PC-3 (cell line): ENCODE measurements around the gene GABBR2. TPM values are rescaled to one million over a fixed set of nuclear protein-coding genes. Genes with fewer than 3 reads are reported as not detected.

Source experiments
- ATAC-seq: fragments of 200-7000 bp; cut with Tn5 transposase; 2 replicates; pipeline ENCODE4 v1.9.1; 2020; ENCODE audit warnings: mild to moderate bottlenecking, moderate library complexity
- BruUV-seq: library from RNA; stranded (reverse); fragments of 400-500 nt; replicated peaks from 2 replicates; lab custom pipeline; 2021; lab: Mats Ljungman, UMichigan
- CTCF ChIA-PET: fragments of 300-600 bp; sonication (Branson Sonifier 250); formaldehyde crosslinking; loops from one replicate; lab custom pipeline; 2022; ENCODE audit warnings: antibody characterized with exemption; lab: Charles Lee
- POLR2A ChIA-PET: fragments of 300-600 bp; sonication (Branson Sonifier 250); formaldehyde crosslinking; loops from one replicate; lab custom pipeline; 2022; ENCODE audit warnings: antibody characterized with exemption; ENCODE audit not compliant: unreplicated experiment; lab: Charles Lee
- DNase-seq: peaks from one replicate; pipeline ENCODE4 v3.0.0-alpha.2; 2015
- H2AFZ ChIP-seq: fragments of 300-600 bp; sonication (generic); 2 replicates; pipeline ENCODE4 v1.6.0; 2016; ENCODE audit warnings: antibody characterized with exemption, low read length
- H3F3A ChIP-seq: fragments of 300-600 bp; sonication (generic); one replicate; pipeline ENCODE4 v1.6.0; 2017; ENCODE audit warnings: antibody characterized with exemption, low read length, control low read depth, mild to moderate bottlenecking; ENCODE audit not compliant: unreplicated experiment
- H3K27ac ChIP-seq: fragments of 300-600 bp; sonication (generic); 2 replicates; pipeline ENCODE4 v1.5.1; 2016; ENCODE audit warnings: mild to moderate bottlenecking, low read length
- H3K27me3 ChIP-seq: fragments of 300-600 bp; sonication (generic); 2 replicates; pipeline ENCODE4 v1.6.1; 2016; ENCODE audit warnings: low read length, mixed read lengths
- H3K36me3 ChIP-seq: fragments of 300-600 bp; sonication (generic); 2 replicates; pipeline ENCODE4 v1.6.1; 2016; ENCODE audit warnings: low read depth, mixed run types, low read length, mixed read lengths
- H3K4me1 ChIP-seq: fragments of 300-600 bp; sonication (generic); 2 replicates; pipeline ENCODE4 v1.5.1; 2016; ENCODE audit warnings: low read length; ENCODE audit not compliant: insufficient read depth
- H3K4me2 ChIP-seq: fragments of 300-600 bp; sonication (generic); 2 replicates; pipeline ENCODE4 v1.6.0; 2016; ENCODE audit warnings: low read length
- H3K4me3 ChIP-seq: fragments of 300-600 bp; sonication (generic); 2 replicates; pipeline ENCODE4 v1.5.1; 2016; ENCODE audit warnings: mild to moderate bottlenecking, low read length, mixed read lengths
- H3K79me2 ChIP-seq: fragments of 300-600 bp; sonication (generic); 2 replicates; pipeline ENCODE4 v1.6.1; 2017; ENCODE audit warnings: low read length, mixed read lengths
- H3K9ac ChIP-seq: fragments of 300-600 bp; sonication (generic); 2 replicates; pipeline ENCODE4 v1.6.0; 2016; ENCODE audit warnings: mild to moderate bottlenecking, low read length
- H3K9me2 ChIP-seq: fragments of 300-600 bp; sonication (generic); replicated peaks from 2 replicates; pipeline ENCODE4 v1.6.1; 2016; ENCODE audit warnings: mixed run types, low read length, mixed read lengths
- H3K9me3 ChIP-seq: fragments of 300-600 bp; sonication (generic); 2 replicates; pipeline ENCODE4 v1.6.1; 2016; ENCODE audit warnings: low read length, mixed read lengths
- H4K20me1 ChIP-seq: fragments of 300-600 bp; sonication (generic); 2 replicates; pipeline ENCODE4 v1.6.1; 2016; ENCODE audit warnings: low read length, mixed read lengths
- CTCF ChIP-seq: fragments of 300-600 bp; sonication (generic); conservative IDR thresholded peaks from 2 replicates; pipeline ENCODE4 v1.5.1; 2017; ENCODE audit warnings: antibody characterized with exemption, low read depth, mild to moderate bottlenecking, low read length
- EZH2 ChIP-seq: fragments of 300-600 bp; sonication (generic); IDR thresholded peaks from one replicate; pipeline ENCODE4 v1.6.1; 2017; ENCODE audit warnings: antibody characterized with exemption, mild to moderate bottlenecking, low read length; ENCODE audit not compliant: unreplicated experiment
- EZH2phosphoT487 ChIP-seq: fragments of 300-600 bp; sonication (generic); IDR thresholded peaks from 2 replicates; pipeline ENCODE4 v1.6.1; 2018; ENCODE audit warnings: mild to moderate bottlenecking, antibody characterized with exemption, low read length, borderline replicate concordance
- intact Hi-C: fragments of 100-400 bp; cut with micrococcal nuclease; formaldehyde crosslinking; loops from 2 replicates; pipeline ENCODE4 v1.9.0; 2023
- total RNA-seq: library from RNA; depleted of rRNA; stranded (reverse); fragments of >200 nt; gene quantifications from 2 replicates; pipeline ENCODE4 v1.2.3, GENCODE V29; 2014

GABBR2 gene
- total RNA-seq, 1 experiment from 2014 or later, result 0.44 TPM

GRCh38 chr9:98721643-98722042, 12.9 kb upstream of the GABBR2 start:
- no TSS peak for BruUV-seq
- H3K4me3 ChIP-seq, result no peak overlapping the region
- DNase-seq (no peak), ATAC-seq (no peak)
- no peak overlapping the region for H3K4me2 ChIP-seq
- no peak overlapping the region for H3K27ac ChIP-seq
- intact Hi-C loops, result no loop called here
- H2AFZ ChIP-seq, result no peak overlapping the region
- no peaks in the 10 kb centered on the region for H3F3A ChIP-seq
- no peak overlapping the region for H3K9ac ChIP-seq
- CTCF ChIA-PET, result no interaction called here
- TF ChIP-seq CTCF (no peak), EZH2 (no peak), EZH2phosphoT487 (no peak)
- no peaks in the 10 kb centered on the region for H3K36me3 ChIP-seq
- H3K27me3 ChIP-seq, result peaks cover 12% of the 10 kb centered on the region; the same call in 1 of the 2 replicates
- H4K20me1 ChIP-seq, result no peaks in the 10 kb centered on the region
- no peaks in the 10 kb centered on the region for H3K4me1 ChIP-seq
- H3K79me2 ChIP-seq, result no peaks in the 10 kb centered on the region
- no peaks in the 10 kb centered on the region for H3K9me2 ChIP-seq
- H3K9me3 ChIP-seq, result no peaks in the 10 kb centered on the region
- POLR2A ChIA-PET, result no interaction called here

GRCh38 chr9:98720402-98720801, 11.7 kb upstream of the GABBR2 start:
- Histone ChIP-seq H3K79me2 (no peaks in the 10 kb centered on the region), H3K9me2 (no peaks in the 10 kb centered on the region), H3K4me2 (no peak overlapping the region), H3K36me3 (no peaks in the 10 kb centered on the region), H4K20me1 (no peaks in the 10 kb centered on the region), H3K9ac (no peak overlapping the region), H3K27ac (no peak overlapping the region), H3K27me3 (peaks cover 15% of the 10 kb centered on the region; the same call in 1 of the 2 replicates), H3K9me3 (no peaks in the 10 kb centered on the region), H2AFZ (no peak overlapping the region), H3K4me1 (no peaks in the 10 kb centered on the region), H3F3A (no peaks in the 10 kb centered on the region), H3K4me3 (no peak overlapping the region)
- TF ChIP-seq EZH2 (no peak), EZH2phosphoT487 (no peak), CTCF (no peak)
- intact Hi-C loops, result no loop called here
- POLR2A ChIA-PET, result no interaction called here
- BruUV-seq, result no TSS peak
- CTCF ChIA-PET, result no interaction called here
- DNase-seq (no peak), ATAC-seq (no peak)

- Histone ChIP-seq H3K79me2 (no peaks in the 10 kb centered on the region), H3K36me3 (no peaks in the 10 kb centered on the region), H3K9ac (no peak overlapping the region), H3K27me3 (peaks cover 10% of the 10 kb centered on the region; the same call in 1 of the 2 replicates), H3K9me3 (no peaks in the 10 kb centered on the region), H3K4me2 (no peak overlapping the region), H3K9me2 (no peaks in the 10 kb centered on the region), H3K4me1 (no peaks in the 10 kb centered on the region), H2AFZ (no peak overlapping the region), H4K20me1 (no peaks in the 10 kb centered on the region), H3K4me3 (no peak overlapping the region), H3F3A (no peaks in the 10 kb centered on the region), H3K27ac (no peak overlapping the region)
- POLR2A ChIA-PET, result no interaction called here
- CTCF ChIA-PET, result no interaction called here
- TF ChIP-seq CTCF (no peak), EZH2phosphoT487 (no peak), EZH2 (no peak)
- intact Hi-C loops, result no loop called here
- BruUV-seq, result no TSS peak
- DNase-seq, result no peak
- ATAC-seq, result no peak
These were observed 10.3 kb upstream of the GABBR2 start for GRCh38 chr9:98719055-98719454.
